Endometrial microvascular endothelial cells (primary cell): ENCODE data around the gene TTC39B. TPM values are rescaled to one million over a fixed set of nuclear protein-coding genes. Genes with fewer than 3 reads are reported as not detected.

Experiments used
- in situ Hi-C: cut with HindIII; loops from 2 replicates; pipeline ENCODE4 v1.10.0; 2017; ENCODE audit warnings: low sequenced_read_pairs, low pct_unique_long_range_greater_than_20kb; ENCODE audit errors: inconsistent ontology term
- total RNA-seq: library from RNA; depleted of rRNA; stranded (reverse); fragments of >200 nt; gene quantifications from one replicate; pipeline ENCODE4 v1.2.3, GENCODE V29; 2015; ENCODE audit errors: inconsistent ontology term

TTC39B gene
- total RNA-seq, 1 donor from 2014 or later: 4.4 TPM

GRCh38 chr9:15306068-15306756, 804 bp downstream of the TTC39B start:
- in situ Hi-C loops: no loop called here

DNA sequence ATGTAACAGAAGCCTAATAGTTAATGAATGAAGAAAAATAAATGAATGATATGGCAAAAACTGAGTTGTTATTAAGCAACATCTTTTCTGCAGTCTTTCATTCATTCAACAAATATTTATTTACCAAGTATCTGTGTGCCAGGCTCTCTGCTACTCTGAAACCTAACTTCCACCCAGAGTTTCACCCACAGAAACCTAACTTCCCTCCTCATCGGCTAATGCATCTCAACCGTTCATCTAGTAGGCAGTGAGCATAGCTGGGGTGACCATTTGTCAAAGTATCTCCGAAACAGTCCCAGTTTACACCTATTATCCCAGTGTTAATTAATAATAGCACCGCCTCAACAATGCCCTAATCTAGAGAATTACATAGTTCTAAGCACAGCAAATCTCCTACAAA, 1.5 kb downstream of the TTC39B start:
- in situ Hi-C loops: no loop called here

DNA sequence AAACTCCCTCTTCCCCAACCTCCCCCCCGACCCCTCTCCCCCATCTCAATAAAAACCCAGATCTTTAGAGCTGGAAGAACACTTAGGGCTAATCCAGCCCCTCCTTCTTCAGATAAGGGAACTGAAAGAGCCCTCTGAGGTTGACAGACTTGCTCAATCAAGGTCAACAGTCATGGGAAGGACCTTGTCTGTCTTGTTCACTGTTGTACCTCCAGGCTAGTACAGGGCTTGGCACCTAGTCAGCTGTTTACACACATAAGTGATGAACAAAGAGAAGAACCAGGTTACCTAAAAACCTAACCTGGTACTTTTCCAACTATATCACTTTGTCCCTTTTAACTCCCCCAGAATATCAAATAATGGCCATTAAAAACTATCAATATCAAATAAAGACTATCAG, 2.4 kb downstream of the TTC39B start:
- in situ Hi-C loops: no loop called here

GRCh38 chr9:15300218-15300617, 6.8 kb downstream of the TTC39B start:
- in situ Hi-C loops: no loop called here

GRCh38 chr9:15299374-15299939, 7.6 kb downstream of the TTC39B start:
- in situ Hi-C loops: no loop called here

DNA sequence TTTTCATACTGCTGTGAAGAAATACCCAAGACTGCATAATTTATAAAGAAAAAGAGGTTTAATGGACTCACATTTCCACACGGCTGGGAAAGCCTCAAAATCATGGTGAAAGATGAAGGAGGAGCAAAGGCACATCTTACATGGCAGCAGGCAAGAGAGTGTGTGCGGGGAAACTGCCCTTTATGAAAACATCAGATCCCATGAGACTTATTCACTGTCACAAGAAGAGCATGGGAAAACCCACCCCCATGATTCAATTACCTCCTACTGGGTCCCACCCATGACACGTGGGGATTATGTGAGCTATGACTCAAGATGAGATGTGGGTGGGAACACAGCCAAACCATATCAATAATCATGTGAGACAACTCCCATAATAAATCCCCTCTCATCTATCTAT, 8.7 kb downstream of the TTC39B start:
- in situ Hi-C loops: no loop called here

DNA sequence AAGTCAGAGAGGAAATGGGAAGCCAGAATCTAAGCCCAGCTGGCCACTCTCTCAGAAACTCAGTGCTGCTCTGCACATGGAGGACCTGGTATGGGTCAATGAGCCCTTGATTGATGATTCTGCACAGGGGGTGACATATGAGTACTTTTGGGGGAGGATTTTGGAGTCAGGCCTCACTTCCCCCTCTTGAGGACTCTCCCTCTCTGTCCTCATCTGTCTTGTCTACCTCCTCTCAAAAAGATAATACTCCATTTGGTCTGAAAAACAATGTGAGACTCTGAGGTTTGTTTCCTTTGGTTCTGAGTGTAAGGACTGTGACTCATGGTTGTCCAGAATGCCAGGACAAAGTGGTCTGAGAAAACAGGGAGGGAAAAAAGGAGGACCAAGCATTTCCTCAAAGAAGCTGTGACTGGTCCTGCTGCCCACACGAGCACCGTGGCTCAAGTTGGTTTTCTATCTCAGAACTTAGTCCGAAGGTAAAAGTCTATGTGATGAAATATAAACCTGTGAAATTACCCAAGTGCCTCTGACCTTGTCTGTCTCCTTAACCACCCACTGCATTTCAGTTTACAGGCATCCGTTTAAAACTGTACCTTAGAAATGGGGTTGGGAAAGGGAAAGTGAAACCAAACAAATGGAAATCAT, 11.1 kb downstream of the TTC39B start:
- in situ Hi-C loops: no loop called here

- in situ Hi-C loops: no loop called here
Observed at GRCh38 chr9:15294604-15295003, 12.4 kb downstream of the TTC39B start.

DNA sequence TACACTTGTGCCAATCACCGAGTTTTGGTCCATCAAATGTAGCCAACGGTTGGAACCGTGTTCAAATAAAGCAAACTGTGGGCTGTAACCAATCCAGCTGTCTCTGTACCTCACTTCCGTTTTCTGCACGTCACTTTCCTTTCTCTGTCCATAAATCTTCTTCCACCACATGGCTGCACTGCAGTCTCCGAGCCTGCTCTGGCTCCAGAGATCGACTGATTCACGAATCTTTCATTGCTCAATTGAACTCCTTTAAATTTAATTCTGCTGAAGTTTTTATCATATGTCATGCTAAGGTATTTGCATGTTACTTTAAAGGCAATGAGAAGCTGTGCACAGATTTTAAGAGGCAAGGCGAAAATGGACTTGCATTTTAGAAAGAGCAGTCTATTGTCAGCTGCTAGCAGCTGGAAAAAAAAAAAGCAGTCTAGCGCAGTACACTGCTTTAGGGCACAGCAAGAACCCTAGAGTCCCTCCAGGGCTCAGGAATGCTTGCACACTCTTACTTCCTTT, 13.2 kb downstream of the TTC39B start:
- in situ Hi-C loops: no loop called here

DNA sequence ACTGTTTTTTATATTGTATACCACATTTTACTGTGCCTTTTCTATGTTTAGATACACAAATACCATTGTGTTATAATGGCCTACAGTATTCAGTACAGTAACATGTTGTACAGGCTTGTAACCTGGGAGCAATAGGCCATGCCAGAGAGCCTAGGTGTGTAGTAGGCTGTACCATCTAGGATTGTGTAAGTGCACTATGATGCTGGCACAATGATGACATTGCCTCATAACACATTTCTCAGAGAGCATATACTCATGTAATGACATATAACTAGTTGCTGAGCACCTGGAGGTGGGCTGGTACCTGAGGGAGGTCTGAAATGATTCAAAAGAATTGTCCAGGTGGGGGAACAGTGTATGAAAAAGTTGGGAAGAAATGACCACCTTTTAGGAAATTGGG, 13.9 kb downstream of the TTC39B start:
- in situ Hi-C loops: no loop called here

GRCh38 chr9:15289603-15290002, 17.4 kb downstream of the TTC39B start:
- in situ Hi-C loops: no loop called here

DNA sequence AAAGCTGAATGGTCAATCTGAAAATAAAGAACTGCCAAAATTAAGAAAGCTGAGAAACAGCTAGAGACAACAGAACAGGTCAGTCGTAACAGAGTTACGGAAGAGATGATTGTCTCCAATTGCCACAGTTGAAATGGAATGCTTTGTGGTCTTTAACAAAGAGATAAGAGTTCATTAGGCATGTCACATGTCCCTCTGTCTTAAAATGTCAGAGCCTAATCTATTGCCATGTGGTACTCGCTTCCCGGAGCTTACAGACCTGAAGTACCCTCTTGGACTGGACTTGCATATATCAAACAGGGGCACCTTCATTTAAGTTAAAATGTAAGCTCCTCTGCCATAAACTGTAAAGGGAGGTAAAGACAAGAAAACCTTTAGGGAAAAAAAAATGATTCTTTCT, 19.7 kb downstream of the TTC39B start:
- in situ Hi-C loops: no loop called here

DNA sequence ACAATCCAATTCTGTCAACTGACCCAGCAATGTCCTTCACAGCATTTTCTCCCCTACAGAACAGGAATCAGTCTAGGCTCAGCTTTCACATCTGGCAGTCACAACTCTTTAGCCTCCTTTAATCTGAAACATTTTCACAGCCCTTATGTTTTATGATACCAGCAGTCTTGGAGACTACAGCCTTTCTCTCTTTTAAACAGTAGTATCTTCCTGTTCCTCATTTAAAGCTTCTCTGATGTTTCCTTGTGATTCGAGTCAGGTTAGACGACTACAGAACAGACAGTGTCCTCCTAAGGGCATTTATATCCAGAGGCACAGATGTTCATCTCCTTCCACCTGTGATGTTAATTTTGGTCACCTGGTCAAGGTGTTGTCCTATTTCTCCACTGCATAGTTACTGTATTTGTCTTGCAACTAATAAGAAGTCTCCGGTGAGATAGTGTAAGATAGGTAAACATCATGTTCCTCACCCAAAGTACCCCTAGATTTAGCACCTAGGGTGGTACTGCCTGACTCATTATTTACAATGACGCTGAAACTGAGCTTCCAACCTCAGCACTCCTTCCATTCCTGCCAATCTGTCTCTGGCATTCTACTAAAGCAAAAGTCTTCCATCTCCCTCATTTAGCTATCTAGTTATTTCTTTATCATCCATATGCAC, 20.7 kb downstream of the TTC39B start:
- in situ Hi-C loops: no loop called here

DNA sequence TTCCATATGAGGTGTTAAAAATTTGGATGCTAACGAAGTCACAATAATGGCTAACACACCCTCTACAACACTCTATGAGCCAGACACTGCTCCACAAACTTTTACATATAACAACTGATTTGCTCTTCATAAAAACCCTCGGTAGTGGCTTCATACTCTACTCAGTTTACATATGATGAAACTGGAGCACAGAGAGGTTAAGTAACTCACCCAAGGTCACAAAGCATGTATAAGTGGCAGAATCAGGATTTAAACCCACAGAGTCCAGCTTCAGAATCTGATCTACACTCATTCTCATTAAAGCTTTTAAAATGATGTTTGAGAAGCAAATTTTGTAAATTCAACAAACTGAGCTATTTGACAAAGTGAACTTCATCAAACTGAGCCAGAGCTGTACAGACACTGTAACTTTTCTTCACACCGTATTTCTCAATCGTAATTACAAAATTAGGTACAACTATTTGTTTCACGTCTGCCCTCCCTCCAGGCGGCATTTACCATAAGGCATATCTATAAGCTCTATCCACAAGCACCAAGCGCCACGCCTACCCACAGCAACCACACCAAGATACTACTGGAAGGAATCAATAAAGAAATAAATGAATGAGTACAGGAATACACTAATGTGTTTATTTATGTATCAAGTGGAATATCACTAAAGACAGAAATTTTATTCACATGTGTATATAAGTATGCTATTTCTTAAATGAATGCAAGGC, 24.3 kb downstream of the TTC39B start:
- in situ Hi-C loops: no loop called here

DNA sequence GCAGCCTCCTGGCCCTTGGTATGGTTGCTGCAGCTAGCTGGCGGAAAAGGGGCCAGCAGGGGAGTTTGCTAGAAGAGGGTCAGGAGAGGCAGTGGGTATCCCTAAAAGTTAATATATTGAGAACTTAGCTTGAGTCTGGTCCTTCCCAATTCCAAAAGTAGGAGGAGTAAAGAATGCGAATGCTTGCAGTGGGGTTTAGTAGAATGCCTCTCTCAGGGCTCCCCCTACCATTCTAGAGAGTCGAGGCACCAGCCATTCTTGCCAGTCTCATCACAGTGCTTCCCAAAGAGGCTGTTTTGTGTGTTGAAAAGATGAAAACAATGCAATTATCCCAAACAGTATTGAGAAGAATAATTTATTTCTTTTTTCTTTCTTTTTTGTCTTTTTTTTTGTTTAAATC, 26.4 kb downstream of the TTC39B start:
- in situ Hi-C loops: no loop called here

- in situ Hi-C loops: no loop called here
Observed at GRCh38 chr9:15278839-15279238, 28.2 kb downstream of the TTC39B start.

DNA sequence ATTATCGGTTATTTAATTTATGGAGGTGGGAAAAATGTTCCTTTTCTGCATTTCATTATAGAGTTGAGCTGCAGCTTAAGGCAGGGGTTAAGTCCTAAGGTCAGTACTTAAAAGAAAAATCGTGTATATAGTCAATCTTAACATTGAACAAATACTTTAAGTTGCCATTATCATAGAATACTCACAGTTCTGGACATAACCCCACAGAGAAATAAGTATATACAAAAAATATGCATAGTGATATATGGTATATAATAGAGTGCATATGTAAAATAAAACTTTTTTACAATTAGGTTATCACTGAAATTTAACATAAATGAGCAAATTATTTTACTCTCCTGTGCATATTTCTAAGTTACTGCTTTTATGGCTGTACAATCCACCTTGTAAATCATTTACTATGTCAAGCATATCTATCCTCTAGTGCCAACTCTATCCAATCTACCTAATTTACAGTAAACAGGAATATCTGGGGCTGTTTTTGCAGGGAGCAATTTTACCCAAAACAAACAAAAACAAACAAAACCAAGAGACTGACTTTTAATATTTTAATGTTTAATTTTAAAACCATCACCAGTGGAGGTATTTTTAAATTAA, 28.8 kb downstream of the TTC39B start:
- in situ Hi-C loops: no loop called here

- in situ Hi-C loops: no loop called here
Observed at GRCh38 chr9:15277400-15278090, 29.5 kb downstream of the TTC39B start.
